Loucy (cell line): ENCODE measurements around the gene CAMKMT.
"Not testable (repeated sequence)": the region's sequence is repeated elsewhere in the genome, so short reads cannot be mapped to it uniquely, and the experiment has no call there.

ENCODE experiments used
- H2AFZ ChIP-seq: fragments of 200-600 bp; sonication (generic); 2 replicates; pipeline ENCODE4 v1.6.0; 2016; ENCODE audit warnings: antibody characterized with exemption, mild to moderate bottlenecking, low read length, moderate library complexity
- H3F3A ChIP-seq: fragments of 200-600 bp; 2 replicates; pipeline ENCODE4 v1.6.0; 2016; ENCODE audit warnings: antibody characterized with exemption, low read depth, mild to moderate bottlenecking
- H3K27me3 ChIP-seq: fragments of 200-600 bp; sonication (generic); 2 replicates; pipeline ENCODE4 v1.6.1; 2014; ENCODE audit warnings: low read length, mild to moderate bottlenecking; ENCODE audit not compliant: insufficient read depth, poor library complexity, severe bottlenecking
- H3K36me3 ChIP-seq: fragments of 200-600 bp; sonication (generic); 2 replicates; pipeline ENCODE4 v1.6.1; 2016; ENCODE audit warnings: low read length; ENCODE audit not compliant: insufficient read depth
- H3K4me1 ChIP-seq: fragments of 200-600 bp; sonication (generic); 2 replicates; pipeline ENCODE4 v1.5.1; 2014; ENCODE audit warnings: low read length, mild to moderate bottlenecking; ENCODE audit not compliant: insufficient read depth, poor library complexity, severe bottlenecking
- H3K4me2 ChIP-seq: fragments of 200-600 bp; sonication (generic); 2 replicates; pipeline ENCODE4 v1.6.0; 2014; ENCODE audit warnings: antibody characterized with exemption, low read length, low read depth, mild to moderate bottlenecking; ENCODE audit not compliant: poor library complexity, severe bottlenecking
- H3K4me3 ChIP-seq: fragments of 200-600 bp; sonication (generic); 2 replicates; pipeline ENCODE4 v1.5.1; 2014; ENCODE audit warnings: low read length, mild to moderate bottlenecking, mixed read lengths; ENCODE audit not compliant: poor library complexity, severe bottlenecking
- H3K79me2 ChIP-seq: fragments of 200-600 bp; sonication (generic); 2 replicates; pipeline ENCODE4 v1.6.1; 2014; ENCODE audit warnings: low read length; ENCODE audit not compliant: insufficient read depth
- H3K9ac ChIP-seq: fragments of 200-600 bp; sonication (generic); 2 replicates; pipeline ENCODE4 v1.6.0; 2014; ENCODE audit warnings: mild to moderate bottlenecking, low read depth, low read length, moderate library complexity; ENCODE audit not compliant: poor library complexity, severe bottlenecking
- H3K9me2 ChIP-seq: fragments of 200-600 bp; sonication (generic); replicated peaks from 2 replicates; pipeline ENCODE4 v1.6.1; 2016; ENCODE audit warnings: low read depth, low read length, mixed read lengths
- H3K9me3 ChIP-seq: fragments of 200-600 bp; sonication (generic); 2 replicates; pipeline ENCODE4 v1.6.1; 2014; ENCODE audit warnings: mild to moderate bottlenecking, antibody characterized with exemption, low read length, low read depth; ENCODE audit not compliant: insufficient read depth
- H4K20me1 ChIP-seq: fragments of 200-600 bp; sonication (generic); 2 replicates; pipeline ENCODE4 v1.6.0; 2014; ENCODE audit warnings: antibody characterized with exemption, low read length, mild to moderate bottlenecking; ENCODE audit not compliant: insufficient read depth, poor library complexity, severe bottlenecking
- EZH2phosphoT487 ChIP-seq: fragments of 200-600 bp; IDR thresholded peaks from 2 replicates; pipeline ENCODE4 v1.6.1; 2018; ENCODE audit warnings: antibody characterized with exemption, mild to moderate bottlenecking, moderate library complexity, borderline replicate concordance
- TF ChIP-seq, protein P1 (sequence below): fragments of 200-600 bp; sonication (generic); conservative IDR thresholded peaks from 2 replicates; pipeline ENCODE4 v1.5.1; 2014; ENCODE audit warnings: mild to moderate bottlenecking, antibody characterized with exemption, low read length

Gene CAMKMT

DNA sequence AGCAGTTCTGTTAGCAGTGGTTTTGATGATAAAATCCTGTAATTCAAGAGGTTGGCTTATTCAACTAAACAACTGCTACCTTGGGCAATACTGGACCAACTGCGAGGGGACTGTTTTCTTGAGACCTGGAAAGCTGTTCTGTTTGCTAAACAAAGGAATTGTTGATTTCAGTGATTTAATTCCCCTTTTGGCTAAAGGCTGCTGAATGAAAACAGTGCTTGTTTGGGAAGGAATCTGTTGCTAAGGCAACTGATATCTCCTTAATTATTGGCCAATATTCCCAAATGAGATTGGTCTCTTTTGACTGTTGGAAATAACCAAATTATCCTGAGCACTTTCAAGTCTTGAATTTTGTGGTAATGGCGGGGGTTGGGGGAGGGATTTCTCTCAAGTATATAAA lies 136.8 kb downstream of the CAMKMT start:
- Histone ChIP-seq H3F3A (no peaks in the 10 kb centered on the region), H3K4me1 (no peaks in the 10 kb centered on the region), H3K4me3 (no peak overlapping the region), H3K27me3 (no peaks in the 10 kb centered on the region), H3K4me2 (no peak overlapping the region), H3K79me2 (no peaks in the 10 kb centered on the region), H3K36me3 (no peaks in the 10 kb centered on the region), H3K9ac (no peak overlapping the region), H3K9me2 (no peaks in the 10 kb centered on the region), H2AFZ (no peak overlapping the region), H3K9me3 (no peaks in the 10 kb centered on the region), H4K20me1 (no peaks in the 10 kb centered on the region)
- no peak for TF ChIP-seq EZH2phosphoT487
- TF ChIP-seq, protein P1, sequence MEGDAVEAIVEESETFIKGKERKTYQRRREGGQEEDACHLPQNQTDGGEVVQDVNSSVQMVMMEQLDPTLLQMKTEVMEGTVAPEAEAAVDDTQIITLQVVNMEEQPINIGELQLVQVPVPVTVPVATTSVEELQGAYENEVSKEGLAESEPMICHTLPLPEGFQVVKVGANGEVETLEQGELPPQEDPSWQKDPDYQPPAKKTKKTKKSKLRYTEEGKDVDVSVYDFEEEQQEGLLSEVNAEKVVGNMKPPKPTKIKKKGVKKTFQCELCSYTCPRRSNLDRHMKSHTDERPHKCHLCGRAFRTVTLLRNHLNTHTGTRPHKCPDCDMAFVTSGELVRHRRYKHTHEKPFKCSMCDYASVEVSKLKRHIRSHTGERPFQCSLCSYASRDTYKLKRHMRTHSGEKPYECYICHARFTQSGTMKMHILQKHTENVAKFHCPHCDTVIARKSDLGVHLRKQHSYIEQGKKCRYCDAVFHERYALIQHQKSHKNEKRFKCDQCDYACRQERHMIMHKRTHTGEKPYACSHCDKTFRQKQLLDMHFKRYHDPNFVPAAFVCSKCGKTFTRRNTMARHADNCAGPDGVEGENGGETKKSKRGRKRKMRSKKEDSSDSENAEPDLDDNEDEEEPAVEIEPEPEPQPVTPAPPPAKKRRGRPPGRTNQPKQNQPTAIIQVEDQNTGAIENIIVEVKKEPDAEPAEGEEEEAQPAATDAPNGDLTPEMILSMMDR, result no peak

DNA sequence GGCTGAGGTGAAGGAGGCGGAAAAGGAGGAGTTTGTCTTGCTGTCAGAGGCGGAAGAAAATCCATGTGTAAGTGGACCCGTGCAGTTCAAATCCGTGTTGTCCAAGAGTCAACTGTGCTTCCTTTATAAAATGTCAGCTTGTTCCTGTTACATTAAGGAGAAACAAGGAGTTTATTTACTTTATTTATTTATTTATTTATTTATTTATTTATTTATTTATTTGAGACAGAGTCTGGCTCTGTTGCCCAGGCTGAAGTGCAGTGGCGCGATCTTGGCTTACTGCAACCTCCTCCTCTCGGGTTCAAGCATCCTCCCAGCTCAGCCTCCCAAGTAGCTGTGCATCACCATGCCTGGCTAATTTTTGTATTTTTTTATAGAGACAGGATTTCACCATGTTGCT lies 143.9 kb downstream of the CAMKMT start:
- H3K9me3 ChIP-seq, H3K27me3 ChIP-seq, H4K20me1 ChIP-seq, H3K9me2 ChIP-seq, H3K4me2 ChIP-seq, H3K4me3 ChIP-seq, H3K36me3 ChIP-seq, H2AFZ ChIP-seq, H3K4me1 ChIP-seq, H3K9ac ChIP-seq, H3F3A ChIP-seq, H3K79me2 ChIP-seq: not testable (repeated sequence)

DNA sequence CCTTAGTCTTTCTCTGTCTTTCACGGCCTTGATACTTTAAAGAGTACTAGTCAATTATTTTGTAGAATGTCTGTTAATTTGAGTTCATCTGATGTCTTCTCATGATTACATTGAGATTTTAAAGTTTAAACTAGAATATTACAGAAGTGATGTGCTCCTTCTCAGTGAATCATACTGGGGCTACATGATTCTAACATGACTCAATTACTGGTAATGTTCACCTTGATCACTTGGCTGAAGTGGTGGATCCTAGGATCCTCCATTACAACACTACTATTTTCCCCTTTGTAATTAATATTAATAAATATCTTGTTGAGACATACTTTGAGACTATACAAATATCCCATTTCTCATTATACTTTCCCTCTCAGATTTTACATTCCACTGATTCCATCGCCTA lies 148.5 kb downstream of the CAMKMT start:
- Histone ChIP-seq H3K79me2 (no peaks in the 10 kb centered on the region), H3K9me3 (no peaks in the 10 kb centered on the region), H4K20me1 (no peaks in the 10 kb centered on the region), H3K27me3 (no peaks in the 10 kb centered on the region), H3K9me2 (no peaks in the 10 kb centered on the region), H2AFZ (no peak overlapping the region), H3K4me1 (no peaks in the 10 kb centered on the region), H3F3A (no peaks in the 10 kb centered on the region), H3K4me3 (no peak overlapping the region), H3K36me3 (no peaks in the 10 kb centered on the region), H3K9ac (no peak overlapping the region), H3K4me2 (no peak overlapping the region)
- no peak for TF ChIP-seq EZH2phosphoT487
- TF ChIP-seq, protein P1, result no peak

DNA sequence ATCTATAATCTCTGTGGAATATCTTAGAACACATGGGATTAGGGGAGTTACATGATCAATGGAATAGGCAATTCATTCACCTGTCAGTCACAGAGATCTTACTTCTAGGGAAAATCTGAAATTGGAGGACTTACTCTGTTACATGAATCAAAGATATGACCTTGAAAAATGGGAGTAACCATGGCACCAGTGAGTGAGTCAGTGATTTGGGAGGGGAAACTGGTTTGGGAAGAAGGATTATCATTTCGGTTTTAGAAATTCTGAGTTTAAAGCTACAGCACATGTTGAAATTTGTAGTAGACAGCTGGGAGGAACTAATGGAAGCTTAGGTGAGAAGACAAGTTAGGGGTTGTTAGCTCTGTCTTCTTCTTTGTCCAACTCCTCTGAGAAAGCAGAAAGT lies 153.7 kb downstream of the CAMKMT start:
- Histone ChIP-seq H3K9ac (no peak overlapping the region), H2AFZ (no peak overlapping the region), H3K9me3 (no peaks in the 10 kb centered on the region), H3K4me3 (no peak overlapping the region), H3K4me1 (no peaks in the 10 kb centered on the region), H3K36me3 (no peaks in the 10 kb centered on the region), H3K79me2 (no peaks in the 10 kb centered on the region), H3K4me2 (no peak overlapping the region), H3K27me3 (no peaks in the 10 kb centered on the region), H3K9me2 (no peaks in the 10 kb centered on the region), H4K20me1 (no peaks in the 10 kb centered on the region), H3F3A (no peaks in the 10 kb centered on the region)
- TF ChIP-seq, protein P1, result no peak
- no peak for TF ChIP-seq EZH2phosphoT487
